Activated CD4-positive, alpha-beta T cell treated with anti-CD3 and anti-CD28 coated beads for 1 hour (primary cell): Measurements from ENCODE around the gene PINLYP.
A peak's percentile ranks its signal among the peaks of the same experiment; 100 is the strongest.
"Not testable (repeated sequence)": the region's sequence is repeated elsewhere in the genome, so short reads cannot be mapped to it uniquely, and the experiment has no call there.

Experiments used
- DNase-seq: peaks from one replicate; pipeline ENCODE4 v3.0.0-alpha.2; 2020

The PINLYP gene

DNA sequence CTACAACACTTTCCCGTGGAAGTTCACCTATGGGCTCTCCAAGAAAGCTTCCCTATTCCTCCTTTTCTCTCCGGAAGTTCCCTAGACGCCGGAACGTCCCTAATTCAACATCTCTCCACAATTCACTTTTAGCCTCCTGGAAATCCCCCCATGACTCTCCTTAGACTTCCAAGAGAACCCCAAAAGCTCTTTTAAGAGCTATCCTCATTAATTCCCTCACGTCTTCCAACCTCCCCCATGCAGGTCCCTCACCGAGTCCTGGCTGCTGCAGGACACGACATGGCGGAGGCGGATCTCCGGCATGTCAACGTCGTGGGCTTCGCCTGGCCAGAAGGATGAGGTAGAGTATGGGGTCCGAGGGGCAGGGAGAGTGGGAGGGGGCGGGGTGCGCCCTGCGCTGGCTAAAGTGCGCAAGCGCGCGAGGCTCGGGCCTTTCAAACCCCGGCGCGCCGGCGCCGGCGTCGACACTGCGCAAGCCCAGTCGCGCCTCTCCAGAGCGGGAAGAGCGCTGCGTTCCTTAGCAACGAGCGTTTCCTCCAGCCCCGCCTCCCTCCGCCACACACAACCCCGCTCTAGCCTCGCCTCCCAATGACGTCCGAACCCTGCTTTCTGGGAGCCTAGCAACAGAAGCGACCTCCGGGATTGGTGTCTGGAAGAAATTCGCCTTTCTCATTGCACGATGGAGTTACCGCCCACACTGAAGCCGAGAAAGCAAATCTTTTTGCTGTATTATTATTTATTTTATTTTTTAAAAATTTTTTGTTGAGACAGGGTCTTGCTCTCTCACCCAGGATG is at the start of gene PINLYP, which contains the start of gene XRCC1:
Gene PINLYP, plus strand, starts transcription at position 646 of the 795 bp plus-strand sequence. CDS start 1,391 bp downstream, outside the sequence.
Gene XRCC1, minus strand, starts transcription at position 372 of the 795 bp plus-strand sequence. Its CDS starts 69 bp downstream, at position 303.
- peak; percentile 89 for DNase-seq

DNA sequence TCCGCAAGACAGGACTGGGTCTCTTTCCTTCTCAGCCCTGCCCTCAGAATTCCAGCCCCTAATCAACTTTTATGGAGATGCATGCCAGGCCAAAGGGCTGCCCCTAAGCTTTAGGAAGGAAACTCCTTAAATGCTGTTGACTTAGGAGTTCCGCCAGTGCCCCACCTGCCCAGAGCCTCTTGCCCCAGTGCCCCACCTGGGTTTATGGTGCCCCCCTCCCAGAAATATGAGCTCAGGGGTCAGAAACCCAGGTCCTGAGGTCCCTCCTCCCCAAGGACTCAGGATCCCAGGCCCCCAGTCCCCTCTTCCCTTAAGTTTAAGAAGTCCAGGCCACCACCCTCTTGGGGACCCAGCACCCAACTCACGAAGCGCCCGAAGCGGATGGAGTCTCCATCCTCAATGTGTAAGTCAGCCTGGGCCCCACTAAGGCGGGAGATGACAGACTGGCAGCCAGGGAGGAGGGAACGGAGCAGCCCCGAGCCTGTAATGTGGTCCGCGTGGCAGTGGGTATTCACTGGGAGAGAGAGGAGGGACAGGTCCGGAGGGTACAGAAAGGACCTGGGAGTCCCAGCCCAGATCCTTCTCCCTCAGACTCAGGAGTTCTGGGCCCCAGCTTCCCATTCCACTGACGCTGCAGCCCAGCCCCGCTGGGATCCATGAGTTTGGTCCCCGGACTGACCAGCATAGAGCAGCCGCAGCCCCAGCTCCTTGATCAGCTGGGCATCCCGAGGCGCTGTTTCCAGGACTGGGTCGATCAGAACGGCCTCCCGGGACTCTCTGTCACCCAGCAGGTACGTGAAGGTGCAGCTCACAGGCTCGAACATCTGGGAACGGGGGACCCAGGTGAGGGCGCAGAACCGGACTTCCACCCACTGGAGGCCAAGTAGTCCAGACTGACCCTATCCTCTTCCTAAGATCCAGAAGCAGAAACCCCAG is 49.5 kb upstream of the PINLYP start:
- DNase-seq, result no peak

GRCh38 chr19:43526884-43527859 is 48.4 kb upstream of the PINLYP start, which contains the start of gene ETHE1:
Gene ETHE1, minus strand, starts transcription at chr19:43527201. Its CDS starts 24 bp downstream, at chr19:43527177.
- peak; percentile 51 for DNase-seq

DNA sequence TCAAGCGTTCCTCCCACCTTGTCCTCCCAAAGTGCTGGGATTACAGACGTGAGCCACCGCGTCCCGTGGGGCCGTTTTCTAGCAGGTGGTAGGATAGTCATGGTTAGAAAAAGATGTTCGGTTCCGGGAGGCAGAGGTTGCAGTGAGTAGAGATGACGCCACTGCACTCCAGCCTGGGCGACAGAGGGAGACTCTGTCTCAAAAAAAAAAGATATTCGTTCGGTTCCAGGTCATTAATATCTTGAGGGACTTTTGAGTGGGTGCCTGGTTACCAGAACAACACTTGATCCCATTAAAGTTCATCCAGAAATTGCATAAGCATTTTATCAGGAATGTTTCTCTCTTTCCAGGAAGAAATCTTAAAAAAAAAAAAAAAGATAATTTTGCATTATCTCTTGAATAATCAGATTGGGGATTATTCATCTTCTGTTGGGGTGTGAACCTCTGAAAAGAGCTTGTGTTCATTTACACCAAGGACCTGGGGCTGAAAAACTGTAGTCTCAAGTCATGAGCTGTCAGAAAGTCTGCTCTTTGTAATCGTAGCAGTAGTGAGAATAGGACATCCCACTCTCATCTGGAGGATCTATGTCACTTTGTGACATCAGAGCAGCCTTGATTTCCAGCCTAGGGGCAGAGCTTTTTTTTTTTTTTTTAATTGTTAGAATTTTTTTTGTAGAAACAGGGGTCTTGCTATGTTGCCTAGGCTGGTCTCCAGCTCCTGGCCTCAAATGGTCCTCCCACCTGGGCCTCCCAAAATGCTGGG is 47.6 kb upstream of the PINLYP start:
- DNase-seq, result no peak

GRCh38 chr19:43532571-43532961 is 43.0 kb upstream of the PINLYP start:
- DNase-seq, result no peak

DNA sequence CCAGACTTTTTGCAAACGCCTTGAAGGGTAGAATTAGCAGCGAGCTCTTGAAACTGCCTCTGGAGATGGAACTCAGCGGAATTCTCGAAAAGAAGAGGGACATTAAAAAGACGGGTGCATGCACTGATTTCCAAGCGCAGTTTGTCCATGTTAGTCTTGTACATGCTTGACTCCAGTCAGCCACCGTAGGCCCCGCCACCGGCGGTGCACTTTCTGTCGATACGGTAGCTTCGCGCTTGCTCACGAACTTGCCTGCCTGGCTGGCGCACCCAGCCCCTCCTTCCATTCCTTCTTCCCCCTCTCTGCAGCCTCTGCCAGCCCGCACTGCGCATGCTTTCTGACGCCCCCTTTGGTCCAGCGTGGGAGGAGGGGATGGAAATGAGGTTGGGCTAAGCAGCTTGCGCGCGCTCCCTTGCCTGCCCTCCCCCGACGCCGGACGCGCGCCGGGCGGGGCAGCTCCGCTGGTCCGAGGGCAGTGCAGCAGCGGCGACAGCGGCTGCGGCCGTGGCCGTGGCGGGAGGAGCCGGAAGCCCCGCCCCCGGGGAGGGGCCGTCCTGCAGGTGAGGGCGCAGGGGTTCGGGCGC is 42.5 kb upstream of the PINLYP start, which contains the start of gene ZNF575:
Gene ZNF575, plus strand, starts transcription at position 227 of the 584 bp plus-strand sequence. CDS start 1,235 bp downstream, outside the sequence.
- peak; percentile 76 for DNase-seq

- peak; percentile 90 for DNase-seq
These were observed 41.9 kb upstream of the PINLYP start for GRCh38 chr19:43533546-43534304.

DNA sequence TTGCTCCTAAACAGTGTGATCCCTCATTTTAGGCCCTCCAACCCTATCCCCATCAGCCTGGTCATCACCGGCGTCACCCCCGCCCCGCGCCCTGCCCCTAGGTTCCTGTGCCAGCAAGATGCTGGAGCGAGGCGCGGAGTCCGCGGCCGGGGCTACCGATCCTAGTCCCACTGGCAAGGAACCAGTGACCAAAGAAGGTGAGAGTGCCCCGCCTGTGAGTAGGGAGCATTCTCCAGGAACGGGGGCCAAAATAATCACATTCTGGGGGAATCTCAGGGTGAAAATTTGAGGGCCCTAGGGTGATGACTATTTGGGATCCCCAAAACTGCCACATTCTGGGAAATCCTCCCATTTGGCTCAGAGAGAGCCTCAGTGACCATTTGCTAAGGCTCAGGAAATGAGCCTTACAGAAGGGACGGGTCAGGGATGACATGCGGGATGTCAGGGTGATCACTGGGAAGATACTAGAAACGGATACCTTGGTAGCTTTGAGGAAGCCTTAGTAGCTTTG is 41.2 kb upstream of the PINLYP start:
- no peak for DNase-seq

GRCh38 chr19:43534816-43535761 is 40.5 kb upstream of the PINLYP start:
- no peak for DNase-seq

- no peak for DNase-seq
These were observed 36.7 kb upstream of the PINLYP start for GRCh38 chr19:43538922-43539321.

DNA sequence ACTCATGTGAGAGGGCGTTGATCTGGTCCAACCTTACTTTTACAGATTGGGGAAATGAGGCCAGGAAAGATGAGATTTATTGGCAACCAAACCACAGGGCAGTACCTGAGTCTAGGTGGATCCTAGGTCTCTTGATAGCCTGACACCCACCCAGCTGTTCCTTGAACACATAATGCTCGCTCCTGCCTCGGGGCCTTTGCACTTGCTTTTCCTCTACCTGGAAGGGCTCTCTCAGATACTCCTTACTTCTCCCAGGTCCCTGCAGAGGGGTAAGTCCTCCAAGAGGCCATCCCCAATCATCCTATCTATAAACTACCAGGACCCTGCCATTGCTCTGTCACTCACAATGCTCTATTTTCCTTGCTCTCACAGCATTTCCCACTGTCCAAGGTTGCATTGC is 35.2 kb upstream of the PINLYP start:
- DNase-seq, result no peak

- DNase-seq, result no peak
These were observed 33.5 kb upstream of the PINLYP start for GRCh38 chr19:43541920-43542650.

- no peak for DNase-seq
These were observed 31.5 kb upstream of the PINLYP start for GRCh38 chr19:43544077-43544476.

DNA sequence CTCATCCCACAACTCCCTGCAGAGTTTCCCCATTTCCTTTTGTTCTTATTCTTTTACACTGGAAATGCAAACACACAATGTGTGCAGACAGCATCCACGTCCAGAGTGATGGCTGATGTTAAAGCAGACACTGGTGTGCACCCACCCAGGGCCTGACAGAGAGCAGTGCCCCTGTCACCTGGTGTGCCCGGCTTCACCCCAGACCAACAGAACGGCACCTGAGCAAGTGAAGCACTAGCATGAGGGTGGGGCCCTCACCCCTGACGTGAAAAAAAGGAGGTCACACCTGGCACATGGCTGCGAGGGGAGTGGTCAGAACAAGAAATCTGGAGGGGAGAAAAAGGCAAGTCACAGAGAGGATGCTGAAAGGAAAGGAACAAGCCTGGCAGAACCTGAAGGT is 30.3 kb upstream of the PINLYP start:
- no peak for DNase-seq

DNA sequence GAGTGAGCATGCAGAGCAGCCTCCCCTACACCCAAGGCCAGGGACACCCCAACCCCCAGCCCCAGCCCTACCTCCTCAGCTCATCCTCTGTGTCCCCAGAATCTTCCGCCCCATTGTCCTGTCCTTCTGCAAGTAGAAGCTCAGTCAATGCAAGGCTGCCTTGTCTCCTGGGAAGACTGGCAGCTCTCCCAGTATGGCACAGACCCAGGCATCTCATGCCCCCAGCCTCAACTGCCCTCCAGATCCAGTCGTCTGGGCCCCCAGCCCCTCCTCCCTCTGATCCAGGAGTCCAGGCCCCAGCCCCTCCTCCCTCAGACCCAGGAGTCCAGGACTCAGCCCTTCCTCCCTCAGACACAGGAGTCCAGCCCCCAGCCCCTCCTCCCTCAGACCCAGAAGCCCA is 29.6 kb upstream of the PINLYP start:
- DNase-seq, result no peak

GRCh38 chr19:43546581-43546980 is 29.0 kb upstream of the PINLYP start:
- DNase-seq, result no peak

DNA sequence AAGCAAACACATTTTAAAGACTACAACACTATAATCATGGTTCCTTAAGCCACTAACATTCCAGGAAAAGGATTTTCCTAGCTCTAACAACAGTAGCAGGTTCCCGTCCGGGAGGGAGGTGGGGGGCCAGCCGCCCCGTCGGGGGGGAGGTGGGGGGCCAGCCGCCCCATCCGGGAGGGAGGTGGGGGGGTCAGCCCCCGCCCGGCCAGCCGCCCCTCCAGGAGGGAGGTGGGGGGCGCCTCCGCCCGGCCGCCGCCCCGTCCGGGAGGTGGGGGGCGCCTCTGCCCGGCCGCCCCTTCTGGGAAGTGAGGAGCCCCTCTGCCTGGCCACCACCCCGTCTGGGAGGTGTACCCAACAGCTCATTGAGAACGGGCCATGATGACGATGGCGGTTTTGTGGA is 27.7 kb upstream of the PINLYP start:
- DNase-seq, result not testable (repeated sequence)

- no peak for DNase-seq
These were observed 26.9 kb upstream of the PINLYP start for GRCh38 chr19:43548706-43549105.
